Measurements from ENCODE around the gene ATF7.

DNA sequence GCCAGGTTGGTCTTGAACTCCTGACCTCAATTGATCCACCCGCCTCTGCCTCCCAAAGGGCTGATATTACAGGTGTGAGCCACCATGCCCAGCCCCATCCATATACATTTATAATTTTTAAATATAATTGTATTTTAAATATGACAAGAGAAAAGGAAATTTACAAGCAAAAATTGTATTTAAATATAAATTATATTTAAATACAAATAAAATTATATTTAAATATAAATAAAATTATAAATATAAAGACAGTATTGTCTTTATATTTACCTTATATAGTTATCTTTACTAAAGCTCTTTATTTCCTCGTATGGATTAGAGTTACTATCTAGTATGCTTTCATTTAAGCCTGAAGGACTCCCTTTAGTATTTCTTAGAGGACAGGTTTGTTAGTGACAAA lies 11.9 kb upstream of the ATF7 start:
- TF ChIP-seq, protein P1, sequence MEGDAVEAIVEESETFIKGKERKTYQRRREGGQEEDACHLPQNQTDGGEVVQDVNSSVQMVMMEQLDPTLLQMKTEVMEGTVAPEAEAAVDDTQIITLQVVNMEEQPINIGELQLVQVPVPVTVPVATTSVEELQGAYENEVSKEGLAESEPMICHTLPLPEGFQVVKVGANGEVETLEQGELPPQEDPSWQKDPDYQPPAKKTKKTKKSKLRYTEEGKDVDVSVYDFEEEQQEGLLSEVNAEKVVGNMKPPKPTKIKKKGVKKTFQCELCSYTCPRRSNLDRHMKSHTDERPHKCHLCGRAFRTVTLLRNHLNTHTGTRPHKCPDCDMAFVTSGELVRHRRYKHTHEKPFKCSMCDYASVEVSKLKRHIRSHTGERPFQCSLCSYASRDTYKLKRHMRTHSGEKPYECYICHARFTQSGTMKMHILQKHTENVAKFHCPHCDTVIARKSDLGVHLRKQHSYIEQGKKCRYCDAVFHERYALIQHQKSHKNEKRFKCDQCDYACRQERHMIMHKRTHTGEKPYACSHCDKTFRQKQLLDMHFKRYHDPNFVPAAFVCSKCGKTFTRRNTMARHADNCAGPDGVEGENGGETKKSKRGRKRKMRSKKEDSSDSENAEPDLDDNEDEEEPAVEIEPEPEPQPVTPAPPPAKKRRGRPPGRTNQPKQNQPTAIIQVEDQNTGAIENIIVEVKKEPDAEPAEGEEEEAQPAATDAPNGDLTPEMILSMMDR (IDR thresholded peaks at IDR 0.05; ENCODE audit: low read depth, low read length, poor library complexity, severe bottlenecking) = no peak
- TF ChIP-seq EZH2phosphoT487 (IDR thresholded peaks at IDR 0.05; ENCODE audit: borderline replicate concordance, low read length) = no peak

All from DOHH2 (cell line).